HG02678 (cell line): ENCODE measurements around the gene RNASE12.
A peak's percentile ranks its signal among the peaks of the same experiment; 100 is the strongest.
"Not testable (repeated sequence)": the region's sequence is repeated elsewhere in the genome, so short reads cannot be mapped to it uniquely, and the experiment has no call there.

Source experiments
- ATAC-seq: cut with Tn5 transposase; IDR thresholded peaks from one replicate; pipeline ENCODE4 v1.9.1; 2021; ENCODE audit warnings: mild to moderate bottlenecking, moderate library complexity; ENCODE audit not compliant: unreplicated experiment

Gene RNASE12, protein sequence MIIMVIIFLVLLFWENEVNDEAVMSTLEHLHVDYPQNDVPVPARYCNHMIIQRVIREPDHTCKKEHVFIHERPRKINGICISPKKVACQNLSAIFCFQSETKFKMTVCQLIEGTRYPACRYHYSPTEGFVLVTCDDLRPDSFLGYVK

DNA sequence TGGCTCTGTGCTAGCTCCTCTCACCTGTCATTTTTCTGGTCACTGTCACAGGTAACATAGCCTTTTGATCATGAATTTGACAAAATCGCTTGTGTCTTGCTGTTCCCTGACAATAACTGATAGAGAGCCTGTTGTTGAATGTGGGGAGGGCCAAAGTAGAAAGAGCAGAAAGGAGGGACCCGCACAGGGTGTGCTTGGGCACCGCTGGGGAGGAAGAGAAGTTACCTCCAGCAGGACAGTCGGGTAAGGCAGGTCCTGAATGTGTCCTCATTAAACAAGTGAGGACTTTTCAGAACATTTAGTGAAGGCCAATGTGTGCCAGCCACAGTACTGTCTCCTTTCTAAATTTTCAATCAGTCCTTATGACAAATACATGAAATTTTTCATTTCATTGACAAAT, at the start of gene RNASE12:
Gene RNASE12, minus strand, starts transcription at position 142 of the 400 bp plus-strand sequence. CDS start 653 bp downstream, outside the sequence.
- no peak for ATAC-seq

GRCh38 chr14:20632831-20633691, 41.9 kb upstream of the RNASE12 start:
- ATAC-seq = peak; percentile 68

DNA sequence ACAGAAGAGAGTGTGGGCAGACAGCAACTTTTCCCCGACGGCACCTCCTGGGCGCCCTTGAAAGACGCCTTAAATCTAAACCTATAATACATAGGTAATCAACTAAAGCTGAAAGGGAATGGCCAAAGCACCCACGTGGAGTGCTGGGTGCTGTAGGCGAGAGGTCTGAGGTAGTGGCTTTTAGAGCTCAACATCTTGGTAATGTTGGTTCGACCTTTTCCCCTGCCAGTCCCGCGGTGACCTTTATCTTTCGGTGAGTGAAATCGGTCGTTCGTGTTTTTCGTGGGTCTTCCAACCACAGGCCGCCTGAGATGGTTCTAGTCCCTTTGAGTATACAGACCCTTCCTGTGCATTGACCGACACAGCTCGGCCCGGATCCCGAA, 41.3 kb upstream of the RNASE12 start:
- peak; percentile 15 for ATAC-seq

- ATAC-seq = no peak
These were observed 40.8 kb upstream of the RNASE12 start for GRCh38 chr14:20631880-20632389.

DNA sequence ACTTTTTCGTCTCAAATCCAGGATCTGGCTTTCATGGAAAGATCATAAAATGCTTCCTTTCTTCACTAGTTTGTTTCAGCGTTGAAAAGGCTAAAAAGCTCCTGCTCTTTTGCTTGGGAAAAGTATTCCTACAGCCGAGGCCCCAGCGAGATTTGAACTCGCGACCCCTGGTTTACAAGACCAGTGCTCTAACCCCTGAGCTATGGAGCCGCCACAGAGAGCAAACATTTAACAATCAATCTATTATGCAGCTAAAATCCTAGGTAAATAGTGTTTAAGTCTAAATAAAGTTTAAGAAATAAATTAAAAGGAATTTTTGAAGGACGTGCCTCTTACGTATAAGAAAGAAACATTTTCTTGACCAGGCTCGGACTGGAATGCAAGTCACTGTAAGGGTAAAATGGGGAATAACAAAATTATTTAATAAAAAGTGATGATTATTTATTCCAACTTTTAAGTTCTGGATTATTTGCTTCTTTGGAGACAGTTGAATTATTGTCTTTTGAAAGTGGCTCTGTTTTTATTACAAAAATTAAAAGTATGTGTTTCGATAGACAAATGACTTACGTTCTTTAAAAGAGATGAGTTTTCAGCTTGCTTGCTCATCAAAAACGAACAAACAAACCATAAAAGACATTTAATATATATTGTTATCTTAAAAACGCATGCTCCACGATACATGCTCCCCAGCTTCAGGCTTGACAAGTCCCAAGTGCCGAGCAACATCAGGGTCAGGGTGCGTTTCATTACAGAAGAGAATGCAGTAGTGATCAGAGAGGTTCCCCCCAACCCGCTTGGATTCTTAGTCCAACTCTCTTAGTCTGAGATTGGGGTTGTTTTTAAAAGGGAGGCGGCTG, 40.1 kb upstream of the RNASE12 start:
- ATAC-seq = no peak

DNA sequence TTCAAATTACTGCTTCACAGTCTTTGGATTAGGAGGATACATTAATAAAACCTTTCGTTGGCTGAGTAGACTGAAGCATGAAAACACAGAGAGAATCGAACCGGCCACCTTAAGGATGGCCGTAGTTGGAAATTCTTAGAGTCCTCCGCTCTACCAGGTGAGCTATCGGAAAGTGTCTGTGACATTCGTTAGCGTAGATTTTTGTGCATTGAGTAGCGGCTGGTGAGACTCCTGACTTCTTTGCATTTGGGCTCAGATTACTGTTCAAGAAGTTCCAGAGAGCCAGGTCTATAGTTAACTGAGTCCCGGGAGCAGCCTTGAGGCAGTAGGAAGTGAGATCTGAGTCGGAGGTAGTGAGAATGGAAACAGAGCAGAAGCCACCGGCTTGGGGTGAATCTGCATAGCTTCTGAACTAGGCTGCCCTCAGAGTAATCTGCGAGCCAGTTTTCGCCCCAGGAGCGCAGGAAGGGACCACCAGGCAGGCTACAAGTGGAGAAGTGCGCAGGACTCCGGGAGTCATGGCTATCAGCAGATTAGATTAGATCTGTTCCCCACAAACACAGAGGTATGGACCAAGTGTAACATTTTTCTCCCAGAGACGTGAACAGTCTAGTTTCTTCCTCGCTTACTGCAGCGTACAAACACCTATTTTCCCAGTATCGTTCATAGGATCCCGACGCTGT, 39.3 kb upstream of the RNASE12 start:
- no peak for ATAC-seq

GRCh38 chr14:20628063-20628854, 37.1 kb upstream of the RNASE12 start:
- no peak for ATAC-seq

DNA sequence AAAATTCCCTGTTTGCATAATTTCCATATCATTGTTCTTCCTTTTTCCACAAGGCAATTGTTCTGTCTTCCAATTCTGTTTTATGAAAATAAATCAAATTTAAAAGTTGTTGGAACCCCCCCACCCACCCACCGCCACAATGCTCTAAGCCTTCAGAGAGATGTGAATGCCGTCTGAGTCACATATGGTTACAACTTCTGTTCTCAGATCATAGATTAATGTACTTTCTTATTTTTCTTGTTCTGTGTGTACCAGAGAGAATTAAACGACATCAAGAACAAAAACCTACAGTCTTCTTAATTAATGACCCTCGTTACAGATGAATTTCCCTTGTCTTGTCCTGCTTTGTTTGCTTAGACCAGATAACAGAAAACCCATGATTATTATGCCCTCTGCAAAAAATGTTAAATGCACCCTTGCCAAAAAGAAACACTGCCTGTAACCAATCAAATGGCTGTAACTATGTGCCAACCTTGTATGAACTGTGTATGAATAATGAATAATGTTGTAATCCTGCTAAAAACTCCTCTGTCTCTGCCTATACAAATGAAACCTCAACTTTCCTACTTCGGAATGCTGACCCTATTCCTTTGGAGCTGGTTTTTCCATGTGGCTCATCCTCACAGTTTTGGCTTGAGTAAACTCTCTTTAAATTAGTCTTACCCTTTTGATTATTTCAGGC, 36.3 kb upstream of the RNASE12 start:
- ATAC-seq = no peak

DNA sequence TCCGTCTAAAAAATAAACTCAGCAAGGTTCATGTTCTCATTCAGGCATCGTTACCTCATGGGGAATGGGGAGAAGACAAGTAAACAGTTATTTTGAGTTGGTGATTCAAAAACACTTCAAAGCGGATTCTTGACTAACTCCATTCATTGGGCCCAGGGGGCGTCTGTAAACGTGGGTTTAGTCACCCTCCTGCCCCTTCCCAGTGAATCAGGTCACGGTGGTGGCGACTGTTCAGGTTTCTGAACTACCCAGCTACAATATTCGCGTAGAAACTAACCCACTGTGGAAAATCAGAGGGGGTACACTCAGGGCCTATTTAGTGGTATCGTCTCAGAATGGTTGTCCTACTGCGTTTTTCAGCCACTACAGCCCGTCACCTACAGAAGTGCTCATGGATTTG, 35.1 kb upstream of the RNASE12 start:
- ATAC-seq = no peak

DNA sequence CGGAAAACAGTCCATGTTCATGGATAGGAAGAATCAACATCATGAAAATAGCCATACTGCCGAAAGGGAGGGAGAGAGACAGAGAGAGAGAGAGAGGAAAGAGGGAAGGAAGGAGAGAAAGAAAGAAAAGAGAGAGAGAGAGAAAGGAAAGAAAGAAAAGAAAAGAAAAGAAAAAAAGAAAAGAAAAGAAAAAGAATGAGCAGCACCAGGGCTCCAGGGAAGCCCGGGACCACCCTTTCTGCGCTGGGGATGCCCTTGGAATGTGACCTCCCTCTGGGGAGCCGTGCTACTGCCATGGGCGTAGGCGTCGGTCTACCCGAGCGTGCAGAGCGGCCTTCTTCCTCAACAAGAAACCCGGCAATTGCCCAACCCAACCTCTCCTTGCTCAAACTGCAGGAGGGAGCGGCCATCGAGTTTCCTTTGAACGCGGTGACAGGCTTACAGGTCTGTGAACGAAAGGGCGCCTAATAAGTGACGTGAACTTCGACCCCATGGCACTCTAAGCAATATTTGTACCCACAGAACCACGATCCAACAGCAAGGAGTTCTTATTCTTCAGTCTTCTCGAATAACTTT, 33.4 kb upstream of the RNASE12 start:
- ATAC-seq = no peak

GRCh38 chr14:20623798-20624197, 32.6 kb upstream of the RNASE12 start:
- no peak for ATAC-seq

DNA sequence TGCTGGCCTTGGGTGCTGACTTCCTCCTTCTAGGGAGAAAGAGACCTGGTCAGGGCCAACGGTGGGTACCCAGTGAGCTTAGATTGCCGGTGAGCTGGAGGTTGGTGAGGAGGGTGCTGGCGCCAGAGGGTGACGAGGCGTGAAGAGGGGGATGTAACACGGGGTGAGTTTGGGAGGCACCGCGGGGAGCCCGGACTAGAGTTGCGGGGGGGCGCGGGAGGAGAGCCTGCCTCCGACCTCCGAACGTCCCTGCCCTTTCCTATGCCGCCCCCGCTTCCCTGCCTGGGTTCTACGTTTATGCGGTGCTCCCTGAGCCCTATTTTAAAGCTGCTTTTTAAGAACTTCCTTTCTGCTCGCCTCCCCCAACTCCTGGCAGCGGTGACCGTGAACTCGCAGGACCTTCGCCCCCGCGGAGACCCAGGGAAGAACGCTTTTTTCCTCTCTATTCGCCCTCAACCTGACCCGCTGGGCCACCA, 31.7 kb upstream of the RNASE12 start:
- ATAC-seq = no peak

DNA sequence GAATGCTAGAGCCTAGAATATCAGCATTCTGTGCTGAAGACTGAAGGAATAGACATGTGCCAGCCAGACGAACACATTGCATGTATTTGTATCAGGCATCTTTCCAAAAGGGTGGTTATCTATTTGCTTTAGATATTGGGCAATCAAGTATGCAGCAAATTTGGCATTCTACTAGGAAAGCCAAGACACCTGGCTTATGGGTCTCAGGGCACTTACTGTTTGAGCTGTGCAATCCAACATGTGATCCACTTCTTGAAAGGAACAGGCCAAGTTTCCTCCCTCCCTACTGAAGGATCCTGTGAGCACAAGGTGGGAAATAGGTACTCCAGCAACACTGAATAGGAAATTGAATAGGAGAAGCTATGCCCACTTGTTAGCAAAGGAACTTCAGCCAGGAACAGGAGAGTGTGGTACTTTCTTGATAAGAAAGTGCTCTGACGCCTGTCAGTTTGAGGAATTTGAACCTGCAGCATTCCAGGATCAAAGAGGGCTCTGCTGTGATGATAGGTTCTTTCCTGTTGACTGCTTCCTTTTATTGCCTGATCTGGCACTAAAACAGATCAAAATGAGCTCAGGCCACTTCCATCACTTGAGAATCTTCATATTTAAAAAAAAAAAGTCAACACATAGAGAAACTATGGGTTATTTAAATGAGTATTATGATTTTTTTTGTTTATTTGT, 29.8 kb upstream of the RNASE12 start:
- ATAC-seq = no peak

GRCh38 chr14:20619688-20620087, 28.5 kb upstream of the RNASE12 start:
- not testable (repeated sequence) for ATAC-seq

DNA sequence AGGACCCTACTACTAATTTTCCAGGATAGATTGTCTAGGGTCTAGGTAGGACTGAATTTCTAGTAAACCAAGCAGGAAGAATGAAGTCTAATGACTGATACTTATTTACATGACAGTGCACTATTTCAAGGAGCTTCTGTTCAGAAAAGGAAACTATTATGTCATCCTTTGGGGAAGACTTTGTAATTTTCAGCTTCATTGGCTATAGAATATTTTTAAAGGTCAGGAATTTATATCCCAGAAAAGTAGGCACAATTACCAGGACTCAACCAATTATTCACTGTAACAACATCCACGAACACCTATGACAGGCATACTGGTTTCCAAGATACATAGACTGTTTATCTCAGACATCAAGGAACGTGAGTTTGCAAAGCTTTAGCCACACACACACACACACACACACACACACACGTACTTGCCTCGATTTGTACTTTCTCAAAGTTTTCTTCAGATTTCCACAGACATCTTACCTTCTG, 27.1 kb upstream of the RNASE12 start:
- ATAC-seq = no peak

GRCh38 chr14:20617138-20618003, 26.2 kb upstream of the RNASE12 start:
- ATAC-seq = peak; percentile 30

- no peak for ATAC-seq
These were observed 24.8 kb upstream of the RNASE12 start for GRCh38 chr14:20615996-20616395.
